Astrocyte (in vitro differentiated cells and primary cell): ENCODE data around the gene RAET1L.

Experiments used
- EZH2 ChIP-seq: IDR thresholded peaks from 2 replicates; pipeline ENCODE4 v1.6.1; 2012; ENCODE audit warnings: mild to moderate bottlenecking, low read length, inconsistent platforms; ENCODE audit not compliant: insufficient read depth
- TF ChIP-seq, protein P1 (sequence below): IDR thresholded peaks from 2 replicates; pipeline ENCODE4 v1.5.1; 2011; ENCODE audit warnings: low read depth, mild to moderate bottlenecking, inconsistent platforms, low read length, moderate library complexity; ENCODE audit not compliant: insufficient read depth

DNA sequence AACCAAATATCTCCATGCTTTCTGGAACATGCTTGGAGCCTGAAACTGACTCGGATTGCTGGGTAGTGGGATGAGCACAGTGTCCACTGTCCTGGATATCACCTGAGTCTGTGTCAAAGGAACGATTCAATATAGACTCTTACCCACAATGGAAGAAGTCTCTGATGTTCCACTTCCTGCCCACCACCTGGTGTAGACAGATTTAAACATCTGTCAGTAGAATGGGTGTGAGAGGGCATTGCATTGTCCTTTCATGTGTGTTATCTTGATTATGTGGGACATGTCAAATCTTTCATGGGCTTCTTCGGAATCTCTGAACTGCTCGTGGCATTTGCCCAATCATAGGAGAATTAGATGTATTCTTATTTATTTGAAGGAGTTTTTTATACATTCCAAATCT is 22.8 kb upstream of the RAET1L start:
- TF ChIP-seq, protein P1, sequence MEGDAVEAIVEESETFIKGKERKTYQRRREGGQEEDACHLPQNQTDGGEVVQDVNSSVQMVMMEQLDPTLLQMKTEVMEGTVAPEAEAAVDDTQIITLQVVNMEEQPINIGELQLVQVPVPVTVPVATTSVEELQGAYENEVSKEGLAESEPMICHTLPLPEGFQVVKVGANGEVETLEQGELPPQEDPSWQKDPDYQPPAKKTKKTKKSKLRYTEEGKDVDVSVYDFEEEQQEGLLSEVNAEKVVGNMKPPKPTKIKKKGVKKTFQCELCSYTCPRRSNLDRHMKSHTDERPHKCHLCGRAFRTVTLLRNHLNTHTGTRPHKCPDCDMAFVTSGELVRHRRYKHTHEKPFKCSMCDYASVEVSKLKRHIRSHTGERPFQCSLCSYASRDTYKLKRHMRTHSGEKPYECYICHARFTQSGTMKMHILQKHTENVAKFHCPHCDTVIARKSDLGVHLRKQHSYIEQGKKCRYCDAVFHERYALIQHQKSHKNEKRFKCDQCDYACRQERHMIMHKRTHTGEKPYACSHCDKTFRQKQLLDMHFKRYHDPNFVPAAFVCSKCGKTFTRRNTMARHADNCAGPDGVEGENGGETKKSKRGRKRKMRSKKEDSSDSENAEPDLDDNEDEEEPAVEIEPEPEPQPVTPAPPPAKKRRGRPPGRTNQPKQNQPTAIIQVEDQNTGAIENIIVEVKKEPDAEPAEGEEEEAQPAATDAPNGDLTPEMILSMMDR: no peak
- TF ChIP-seq EZH2: no peak
